Uterus (tissue), 2 donors: Measurements from ENCODE around the gene TMEM37.

ENCODE experiments used
- POLR2A ChIP-seq, 2 donors: fragments of 450-650 bp; IDR thresholded peaks; one replicate each; pipeline ENCODE4 v1.6.1; 2016; ENCODE audit warnings: antibody characterized with exemption in 2 of 2, mild to moderate bottlenecking in 1 of 2, moderate library complexity in 1 of 2
- TF ChIP-seq, protein P1 (sequence below), 4 experiments: fragments of 200-600 bp in 2 of 4; fragments of 450-650 bp in 2 of 4; sonication (generic) in 2 of 4; IDR thresholded peaks; one replicate each; pipeline ENCODE4 v1.5.1; 2016 to 2019; ENCODE audit warnings: antibody characterized with exemption in 4 of 4, mild to moderate bottlenecking in 2 of 4, moderate library complexity in 1 of 4

DNA sequence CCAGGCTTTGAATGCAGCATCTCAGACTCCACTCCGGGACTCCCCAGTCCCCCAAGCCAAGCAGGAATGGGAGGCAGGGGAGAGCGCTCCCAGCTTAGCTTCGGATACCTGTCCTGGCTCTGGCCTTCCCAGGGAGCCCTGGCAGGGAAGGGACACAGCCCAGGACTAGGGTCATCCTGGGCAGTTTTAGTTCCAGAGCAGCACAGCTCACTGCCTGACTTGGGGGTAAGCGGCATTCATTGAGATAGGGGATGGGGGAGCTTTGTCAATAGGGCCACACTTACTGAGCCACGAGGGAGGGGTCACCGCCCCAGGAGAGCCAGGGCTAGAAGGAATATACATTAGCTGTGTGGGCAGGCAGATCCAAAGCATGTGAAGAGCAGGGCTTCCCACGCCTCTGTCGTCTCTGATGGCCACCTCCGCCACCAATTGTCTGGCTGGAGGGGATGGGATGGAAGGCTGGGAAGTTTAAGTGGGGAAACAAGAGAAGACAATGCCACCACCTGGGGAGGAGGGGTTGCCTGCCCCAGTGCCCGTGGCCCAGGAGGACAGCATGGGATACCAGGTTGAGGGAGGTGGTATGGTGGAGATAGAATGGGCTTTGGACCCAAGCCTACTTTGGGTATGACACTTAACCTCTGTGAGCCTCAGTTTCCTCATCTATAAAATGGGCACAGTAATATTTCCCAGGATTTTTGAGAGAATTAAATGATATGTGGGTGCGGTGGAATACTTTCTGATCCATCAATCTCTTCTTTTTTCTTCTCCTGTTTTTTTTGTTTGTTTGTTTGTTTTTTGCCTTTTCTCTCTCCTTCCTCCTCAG, 52.5 kb downstream of the TMEM37 start:
- TF ChIP-seq, protein P1, sequence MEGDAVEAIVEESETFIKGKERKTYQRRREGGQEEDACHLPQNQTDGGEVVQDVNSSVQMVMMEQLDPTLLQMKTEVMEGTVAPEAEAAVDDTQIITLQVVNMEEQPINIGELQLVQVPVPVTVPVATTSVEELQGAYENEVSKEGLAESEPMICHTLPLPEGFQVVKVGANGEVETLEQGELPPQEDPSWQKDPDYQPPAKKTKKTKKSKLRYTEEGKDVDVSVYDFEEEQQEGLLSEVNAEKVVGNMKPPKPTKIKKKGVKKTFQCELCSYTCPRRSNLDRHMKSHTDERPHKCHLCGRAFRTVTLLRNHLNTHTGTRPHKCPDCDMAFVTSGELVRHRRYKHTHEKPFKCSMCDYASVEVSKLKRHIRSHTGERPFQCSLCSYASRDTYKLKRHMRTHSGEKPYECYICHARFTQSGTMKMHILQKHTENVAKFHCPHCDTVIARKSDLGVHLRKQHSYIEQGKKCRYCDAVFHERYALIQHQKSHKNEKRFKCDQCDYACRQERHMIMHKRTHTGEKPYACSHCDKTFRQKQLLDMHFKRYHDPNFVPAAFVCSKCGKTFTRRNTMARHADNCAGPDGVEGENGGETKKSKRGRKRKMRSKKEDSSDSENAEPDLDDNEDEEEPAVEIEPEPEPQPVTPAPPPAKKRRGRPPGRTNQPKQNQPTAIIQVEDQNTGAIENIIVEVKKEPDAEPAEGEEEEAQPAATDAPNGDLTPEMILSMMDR (IDR thresholded peaks at IDR 0.05): no peak
- no peak for TF ChIP-seq POLR2A (IDR thresholded peaks at IDR 0.05)
